A549 (cell line): ENCODE results near the gene CSNK1D. TPM values are rescaled to one million over a fixed set of nuclear protein-coding genes. Genes with fewer than 3 reads are reported as not detected.
A peak's percentile ranks its signal among the peaks of the same experiment; 100 is the strongest.

Experiments used
- ATAC-seq, 2 experiments: fragments of 200-7000 bp in 1 of 2; fragments of >200 bp in 1 of 2; cut with Nextera tagmentation in 1 of 2; cut with Tn5 transposase in 1 of 2; 3 replicates each; pipeline versions ENCODE4 v1.8.0 to v1.9.1; 2018 to 2020; ENCODE audit warnings: mild to moderate bottlenecking in 1 of 2, moderate library complexity in 1 of 2
- CTCF ChIA-PET: fragments of 300-600 bp; sonication (Branson Sonifier 250); formaldehyde crosslinking; extraction: SDS; loops from one replicate; lab custom pipeline; 2021; ENCODE audit warnings: antibody characterized with exemption, inconsistent platforms; lab: Yijun Ruan, JAX
- POLR2A ChIA-PET: fragments of 350-600 bp; formaldehyde crosslinking; extraction: SDS; loops from one replicate; lab custom pipeline; 2021; ENCODE audit warnings: antibody characterized with exemption, inconsistent platforms; lab: Yijun Ruan, JAX
- DNase-seq, 2 experiments: peaks; one replicate each; pipeline versions ENCODE4 v3.0.0 to v3.0.0-alpha.2; 2011 to 2016; ENCODE audit warnings: low read depth in 1 of 2, low spot score in 1 of 2
- FAIRE-seq: peaks from 2 replicates; lab custom pipeline; 2011; peaks lifted over from hg19 to GRCh38; lab: Jason Lieb, UNC
- H3K27ac ChIP-seq, 2 experiments: fragments of >200 bp; sonication (Bioruptor Twin); formaldehyde crosslinking; 3 replicates each; pipeline ENCODE4 v1.5.1; 2016 to 2017
- H3K4me1 ChIP-seq: fragments of >200 bp; sonication (Bioruptor Twin); formaldehyde crosslinking; 3 replicates; pipeline ENCODE4 v1.6.1; 2016
- H3K4me2 ChIP-seq: fragments of >200 bp; sonication (Bioruptor Twin); formaldehyde crosslinking; 3 replicates; pipeline ENCODE4 v1.6.1; 2016
- H3K4me3 ChIP-seq: fragments of >200 bp; sonication (Bioruptor Twin); formaldehyde crosslinking; 3 replicates; pipeline ENCODE4 v1.5.1; 2016
- H3K9me3 ChIP-seq: fragments of >200 bp; sonication (Bioruptor Twin); formaldehyde crosslinking; 3 replicates; pipeline ENCODE4 v1.6.1; 2016
- ATOH8 ChIP-seq: fragments of 250-450 bp; sonication (Bioruptor Pico); IDR thresholded peaks from 2 replicates; pipeline ENCODE4 v1.5.0; 2020; ENCODE audit warnings: low read depth, mild to moderate bottlenecking, moderate library complexity
- BHLHE40 ChIP-seq: IDR thresholded peaks from 2 replicates; pipeline ENCODE4 v1.6.1; 2012; ENCODE audit warnings: low read depth, low read length, inconsistent platforms
- CBX2 ChIP-seq: fragments of 200-600 bp; sonication (generic); IDR thresholded peaks from 2 replicates; pipeline ENCODE4 v1.6.1; 2016; ENCODE audit warnings: low read depth, mild to moderate bottlenecking, borderline replicate concordance
- CEBPB ChIP-seq, 2 experiments: fragments of >200 bp in 1 of 2; sonication (Bioruptor Twin) in 1 of 2; formaldehyde crosslinking in 1 of 2; IDR thresholded peaks; 2 replicates each; pipeline ENCODE4 v1.6.1; 2012 to 2016
- FOSB ChIP-seq: fragments of 250-450 bp; sonication (Bioruptor Pico); IDR thresholded peaks from 2 replicates; pipeline ENCODE4 v1.5.0; 2020; ENCODE audit warnings: mild to moderate bottlenecking, moderate library complexity
- HDAC2 ChIP-seq: fragments of 200-600 bp; sonication (generic); IDR thresholded peaks from 2 replicates; pipeline ENCODE4 v1.6.1; 2016
- HES2 ChIP-seq: fragments of >200 bp; sonication (Bioruptor Twin); formaldehyde crosslinking; IDR thresholded peaks from 2 replicates; pipeline ENCODE4 v1.6.1; 2016
- HOXA7 ChIP-seq: fragments of 250-450 bp; sonication (Bioruptor Pico); IDR thresholded peaks from 2 replicates; pipeline ENCODE4 v1.5.0; 2020; ENCODE audit warnings: mild to moderate bottlenecking, moderate library complexity
- JUN ChIP-seq, 2 experiments: fragments of >200 bp; sonication (Bioruptor Twin); formaldehyde crosslinking; IDR thresholded peaks; 2 replicates in 1 of 2; 3 replicates in 1 of 2; pipeline ENCODE4 v1.6.1; 2016 to 2017
- JUNB ChIP-seq: fragments of >200 bp; sonication (Bioruptor Twin); formaldehyde crosslinking; IDR thresholded peaks from 2 replicates; pipeline ENCODE4 v1.6.1; 2016
- KDM5A ChIP-seq: fragments of 200-600 bp; sonication (generic); IDR thresholded peaks from 2 replicates; pipeline ENCODE4 v1.6.1; 2016; ENCODE audit warnings: antibody characterized with exemption, mild to moderate bottlenecking
- MAZ ChIP-seq: fragments of 150-350 bp; IDR thresholded peaks from 2 replicates; pipeline ENCODE4 v1.6.1; 2014; ENCODE audit warnings: antibody characterized with exemption, low read depth, low read length, borderline replicate concordance
- NR3C1 ChIP-seq: fragments of >200 bp; sonication (Bioruptor Twin); formaldehyde crosslinking; IDR thresholded peaks from 3 replicates; pipeline ENCODE4 v1.6.1; 2017
- POLR2A ChIP-seq: IDR thresholded peaks from 2 replicates; pipeline ENCODE4 v1.6.1; 2012; ENCODE audit warnings: mild to moderate bottlenecking, low read length
- POLR2AphosphoS2 ChIP-seq: conservative IDR thresholded peaks from 2 replicates; pipeline ENCODE4 v1.6.1; 2012; ENCODE audit warnings: low read length, improper control_type of control experiment, inconsistent platforms
- RAD21 ChIP-seq, 2 experiments: fragments of >200 bp in 1 of 2; sonication (Bioruptor Twin) in 1 of 2; formaldehyde crosslinking in 1 of 2; IDR thresholded peaks in 1 of 2; conservative IDR thresholded peaks in 1 of 2; 2 replicates in 1 of 2; 3 replicates in 1 of 2; pipeline ENCODE4 v1.6.1; 2012 to 2018; ENCODE audit warnings: inconsistent platforms in 1 of 2
- RARB ChIP-seq: fragments of 250-450 bp; sonication (Bioruptor Pico); IDR thresholded peaks from 2 replicates; pipeline ENCODE4 v1.8.0; 2021; ENCODE audit warnings: mild to moderate bottlenecking, moderate library complexity
- RFX5 ChIP-seq: fragments of 450-650 bp; IDR thresholded peaks from 2 replicates; pipeline ENCODE4 v1.7.1; 2014; ENCODE audit warnings: antibody characterized with exemption, mild to moderate bottlenecking, moderate library complexity
- SMC3 ChIP-seq: fragments of >200 bp; sonication (Bioruptor Twin); formaldehyde crosslinking; IDR thresholded peaks from 3 replicates; pipeline ENCODE4 v1.6.1; 2018; ENCODE audit warnings: inconsistent platforms
- SREBF2 ChIP-seq: fragments of 450-650 bp; IDR thresholded peaks from 2 replicates; pipeline ENCODE4 v1.6.1; 2014; ENCODE audit warnings: mild to moderate bottlenecking, moderate library complexity
- USF2 ChIP-seq: fragments of 450-650 bp; IDR thresholded peaks from 2 replicates; pipeline ENCODE4 v1.6.1; 2014; ENCODE audit warnings: antibody characterized with exemption
- WGBS: methylation state at CpG from one replicate; pipeline ENCODE4 v1.1.6; 2017; ENCODE audit errors: missing lambda C conversion rate; 5-methylcytosine and 5-hydroxymethylcytosine counted together
- polyA plus RNA-seq, 4 experiments: library from polyadenylated mRNA; depleted of rRNA in 3 of 4; stranded (reverse); fragments of >200 nt; fragmentation: RNase III in 1 of 4; extraction: RNeasy Plus Mini Kit Qiagen cat#74134 plus additional on column Dnase treatment in 1 of 4; gene quantifications; 2 replicates in 3 of 4; 3 replicates in 1 of 4; pipeline ENCODE4 v1.2.3, GENCODE V29; 2011 to 2017
- TF ChIP-seq, protein P1 (sequence below): fragments of >200 bp; sonication (Bioruptor Twin); formaldehyde crosslinking; IDR thresholded peaks from 3 replicates; pipeline ENCODE4 v1.5.1; 2016
- TF ChIP-seq, protein P2 (sequence below): IDR thresholded peaks from 2 replicates; pipeline ENCODE4 v1.6.1; 2012
- TF ChIP-seq, protein P3 (sequence below): fragments of >200 bp; sonication (Bioruptor Twin); formaldehyde crosslinking; IDR thresholded peaks from 3 replicates; pipeline ENCODE4 v1.6.1; 2016
- TF ChIP-seq, protein P4 (sequence below): fragments of 250-450 bp; sonication (Bioruptor Pico); IDR thresholded peaks from 2 replicates; pipeline ENCODE4 v1.5.0; 2021; ENCODE audit warnings: mild to moderate bottlenecking, moderate library complexity, borderline replicate concordance

CSNK1D gene
- polyA plus RNA-seq, 2 of the 4 experiments (the other 2 are of a cell fraction) = 130 to 163 TPM

- POLR2A ChIA-PET = interaction anchor here (0.7 to 2.2 kb wide), 4 partner anchors 22 to 43 kb away, joined by 3 to 7 read pairs (median 3); partner anchors contain the start of gene CSNK1D
- TF ChIP-seq CEBPB (IDR thresholded peaks at IDR 0.05) (no peak), POLR2AphosphoS2 (peak; percentile 47; the same call in 1 of the 2 replicates)
- CTCF ChIA-PET = interaction anchor here (0.7 to 17.6 kb wide), 23 partner anchors 10 to 215 kb away, joined by 3 to 289 read pairs (median 5); partner anchors contain the start of genes CCDC57, CD7, RAC3 and SECTM1
- H3K9me3 ChIP-seq = no peaks in the 10 kb centered on the region
- no peak for ATAC-seq
- no peak for FAIRE-seq
- H3K4me2 ChIP-seq = no peak overlapping the region
- H3K4me3 ChIP-seq = no peak overlapping the region
- peaks cover 83% of the 10 kb centered on the region for H3K4me1 ChIP-seq
- peak overlapping the region; percentile 72 to 85; a peak in 5 of 6 replicates for H3K27ac ChIP-seq
- no peak for DNase-seq
- WGBS = 94% methylated on average over 47 of the region's 47 CpGs
These were observed 28.1 kb downstream of the CSNK1D start for GRCh38 chr17:82245134-82246039.

DNA sequence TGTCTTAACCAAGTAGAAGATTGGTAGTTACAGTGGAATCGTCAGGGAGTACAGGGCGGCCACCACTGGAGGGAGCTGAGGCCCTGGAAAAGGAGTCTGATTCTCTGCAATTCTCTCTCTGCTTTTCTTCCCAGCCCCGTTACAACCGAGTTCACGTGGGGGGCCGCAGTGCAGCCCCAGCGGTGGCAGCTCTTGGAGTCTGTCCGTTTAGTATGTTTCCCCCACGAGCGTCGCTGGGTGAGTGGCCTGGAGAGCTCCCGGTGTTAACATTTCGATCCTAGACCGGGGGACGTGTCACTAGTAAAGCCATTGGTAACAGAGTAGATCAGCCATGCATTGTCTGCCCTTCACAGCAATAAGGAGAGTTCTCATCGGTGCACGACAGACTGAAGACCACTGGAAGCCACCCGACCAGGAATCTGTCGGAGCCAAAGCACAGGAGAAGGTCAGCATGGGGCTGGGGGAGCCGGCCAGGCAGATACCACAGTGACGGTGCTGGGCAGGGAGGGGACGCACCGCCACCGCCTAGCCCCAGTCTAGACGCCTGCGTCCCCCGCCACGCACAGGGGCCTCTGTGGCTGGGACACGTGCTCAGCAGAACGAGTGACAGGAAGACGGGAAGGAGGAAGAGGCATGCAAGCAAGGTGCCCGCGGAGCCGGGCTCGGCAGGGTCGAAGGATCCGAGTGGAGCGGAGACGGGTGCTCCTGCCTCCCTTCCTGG lies 28.9 kb downstream of the CSNK1D start:
- H3K4me2 ChIP-seq = no peak overlapping the region
- ChIA-PET CTCF (interaction anchor here (0.7 to 17.6 kb wide), 25 partner anchors 9 to 215 kb away, joined by 3 to 289 read pairs (median 4); partner anchors contain the start of genes CCDC57, CD7, CSNK1D and RAC3), POLR2A (interaction anchor here (0.7 to 1.4 kb wide), 3 partner anchors 28 to 48 kb away, joined by 3 read pairs; no protein-coding TSS in a partner anchor)
- peak in 1 of 2 experiments; percentile 69 for DNase-seq
- no peak for FAIRE-seq
- H3K27ac ChIP-seq = 0 out of 6 replicates have a peak overlapping the region, but pooled peaks of 1 of the 2 experiments have one; percentile 1
- TF ChIP-seq NR3C1 (no peak), POLR2A (no peak), FOSB (CRISPR knock-in tag) (no peak), RAD21 (conservative IDR thresholded peaks at IDR 0.05 in 1 of 2, IDR thresholded peaks at IDR 0.05 in 1 of 2) (peak; percentile 87 to 89), BHLHE40 (no peak), HDAC2 (no peak), CBX2 (no peak), JUN (IDR thresholded peaks at IDR 0.05) (0 out of 5 replicates have a peak, but pooled peaks of 1 of the 2 experiments have one; percentile 21), KDM5A (no peak), ATOH8 (CRISPR knock-in tag) (no peak), RARB (CRISPR knock-in tag) (no peak), POLR2AphosphoS2 (peak; percentile 46; the same call in 1 of the 2 replicates), HES2 (no peak), HOXA7 (CRISPR knock-in tag) (no peak), RFX5 (no peak), SMC3 (peak; percentile 80), JUNB (no peak), MAZ (no peak), SREBF2 (no peak), USF2 (no peak)
- TF ChIP-seq, protein P1, sequence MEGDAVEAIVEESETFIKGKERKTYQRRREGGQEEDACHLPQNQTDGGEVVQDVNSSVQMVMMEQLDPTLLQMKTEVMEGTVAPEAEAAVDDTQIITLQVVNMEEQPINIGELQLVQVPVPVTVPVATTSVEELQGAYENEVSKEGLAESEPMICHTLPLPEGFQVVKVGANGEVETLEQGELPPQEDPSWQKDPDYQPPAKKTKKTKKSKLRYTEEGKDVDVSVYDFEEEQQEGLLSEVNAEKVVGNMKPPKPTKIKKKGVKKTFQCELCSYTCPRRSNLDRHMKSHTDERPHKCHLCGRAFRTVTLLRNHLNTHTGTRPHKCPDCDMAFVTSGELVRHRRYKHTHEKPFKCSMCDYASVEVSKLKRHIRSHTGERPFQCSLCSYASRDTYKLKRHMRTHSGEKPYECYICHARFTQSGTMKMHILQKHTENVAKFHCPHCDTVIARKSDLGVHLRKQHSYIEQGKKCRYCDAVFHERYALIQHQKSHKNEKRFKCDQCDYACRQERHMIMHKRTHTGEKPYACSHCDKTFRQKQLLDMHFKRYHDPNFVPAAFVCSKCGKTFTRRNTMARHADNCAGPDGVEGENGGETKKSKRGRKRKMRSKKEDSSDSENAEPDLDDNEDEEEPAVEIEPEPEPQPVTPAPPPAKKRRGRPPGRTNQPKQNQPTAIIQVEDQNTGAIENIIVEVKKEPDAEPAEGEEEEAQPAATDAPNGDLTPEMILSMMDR = peak; percentile 81
- TF ChIP-seq, protein P2, sequence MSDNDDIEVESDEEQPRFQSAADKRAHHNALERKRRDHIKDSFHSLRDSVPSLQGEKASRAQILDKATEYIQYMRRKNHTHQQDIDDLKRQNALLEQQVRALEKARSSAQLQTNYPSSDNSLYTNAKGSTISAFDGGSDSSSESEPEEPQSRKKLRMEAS = peak; percentile 28; the same call in 1 of the 2 replicates
- TF ChIP-seq, protein P3, sequence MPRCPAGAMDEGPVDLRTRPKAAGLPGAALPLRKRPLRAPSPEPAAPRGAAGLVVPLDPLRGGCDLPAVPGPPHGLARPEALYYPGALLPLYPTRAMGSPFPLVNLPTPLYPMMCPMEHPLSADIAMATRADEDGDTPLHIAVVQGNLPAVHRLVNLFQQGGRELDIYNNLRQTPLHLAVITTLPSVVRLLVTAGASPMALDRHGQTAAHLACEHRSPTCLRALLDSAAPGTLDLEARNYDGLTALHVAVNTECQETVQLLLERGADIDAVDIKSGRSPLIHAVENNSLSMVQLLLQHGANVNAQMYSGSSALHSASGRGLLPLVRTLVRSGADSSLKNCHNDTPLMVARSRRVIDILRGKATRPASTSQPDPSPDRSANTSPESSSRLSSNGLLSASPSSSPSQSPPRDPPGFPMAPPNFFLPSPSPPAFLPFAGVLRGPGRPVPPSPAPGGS = no peak
- TF ChIP-seq, protein P4, sequence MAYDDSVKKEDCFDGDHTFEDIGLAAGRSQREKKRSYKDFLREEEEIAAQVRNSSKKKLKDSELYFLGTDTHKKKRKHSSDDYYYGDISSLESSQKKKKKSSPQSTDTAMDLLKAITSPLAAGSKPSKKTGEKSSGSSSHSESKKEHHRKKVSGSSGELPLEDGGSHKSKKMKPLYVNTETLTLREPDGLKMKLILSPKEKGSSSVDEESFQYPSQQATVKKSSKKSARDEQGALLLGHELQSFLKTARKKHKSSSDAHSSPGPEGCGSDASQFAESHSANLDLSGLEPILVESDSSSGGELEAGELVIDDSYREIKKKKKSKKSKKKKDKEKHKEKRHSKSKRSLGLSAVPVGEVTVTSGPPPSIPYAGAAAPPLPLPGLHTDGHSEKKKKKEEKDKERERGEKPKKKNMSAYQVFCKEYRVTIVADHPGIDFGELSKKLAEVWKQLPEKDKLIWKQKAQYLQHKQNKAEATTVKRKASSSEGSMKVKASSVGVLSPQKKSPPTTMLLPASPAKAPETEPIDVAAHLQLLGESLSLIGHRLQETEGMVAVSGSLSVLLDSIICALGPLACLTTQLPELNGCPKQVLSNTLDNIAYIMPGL (CRISPR knock-in tag) = no peak
- peaks cover 88% of the 10 kb centered on the region for H3K4me1 ChIP-seq
- H3K4me3 ChIP-seq = no peak overlapping the region
- WGBS = 87% methylated on average over 39 of the region's 39 CpGs
- ATAC-seq = peak in 1 of 2 experiments; percentile 17; a peak in 3 of 6 replicates
- H3K9me3 ChIP-seq = no peaks in the 10 kb centered on the region
